Thymus (tissue), 11 donors: Measurements from ENCODE around the gene ZNF654. TPM values are rescaled to one million over a fixed set of nuclear protein-coding genes. Genes with fewer than 3 reads are reported as not detected.

Source experiments
- DNase-seq, 9 donors: peaks; one replicate each; pipeline ENCODE4 v3.0.0-alpha.2; 2013; ENCODE audit warnings: low spot score in 9 of 9, low read depth in 6 of 9, missing footprints in 1 of 9
- H3K27ac ChIP-seq, 2 donors: one replicate each; pipeline ENCODE4 v1.5.1; 2013; ENCODE audit warnings: control low read depth in 1 of 2, low read depth in 1 of 2, low read length in 1 of 2, mild to moderate bottlenecking in 1 of 2, moderate library complexity in 1 of 2
- H3K27me3 ChIP-seq, 2 donors: one replicate each; pipeline ENCODE4 v1.5.1; 2013; ENCODE audit warnings: low read length in 1 of 2; ENCODE audit not compliant: control insufficient read depth in 2 of 2, insufficient read depth in 1 of 2
- H3K36me3 ChIP-seq, 2 donors: one replicate each; pipeline ENCODE4 v1.5.1; 2013; ENCODE audit warnings: low read length in 1 of 2, mild to moderate bottlenecking in 1 of 2, moderate library complexity in 1 of 2; ENCODE audit not compliant: control insufficient read depth in 2 of 2, insufficient read depth in 2 of 2
- H3K4me1 ChIP-seq, 2 donors: one replicate each; pipeline ENCODE4 v1.5.1; 2013; ENCODE audit warnings: low read length in 2 of 2; ENCODE audit not compliant: control insufficient read depth in 2 of 2, insufficient read depth in 2 of 2
- H3K4me3 ChIP-seq, 2 donors: one replicate each; pipeline ENCODE4 v1.5.1; 2013; ENCODE audit warnings: low read length in 2 of 2, control low read depth in 1 of 2, mild to moderate bottlenecking in 1 of 2
- H3K9me3 ChIP-seq, 2 donors: one replicate each; pipeline ENCODE4 v1.5.1; 2013; ENCODE audit warnings: low read length in 1 of 2, mild to moderate bottlenecking in 1 of 2; ENCODE audit not compliant: control insufficient read depth in 2 of 2, insufficient read depth in 1 of 2
- WGBS: extraction: QIAGEN DNeasy Blood & Tissue Kit; methylation state at CpG from one replicate; pipeline ENCODE4 v1.1.7; 2013; 5-methylcytosine and 5-hydroxymethylcytosine counted together
- polyA plus RNA-seq: library from polyadenylated mRNA; stranded (reverse); fragments of 200-250 nt; gene quantifications from one replicate; pipeline ENCODE4 v1.2.3, GENCODE V29; 2013
- total RNA-seq: library from RNA; stranded (reverse); fragments of 120-200 nt; gene quantifications from one replicate; pipeline ENCODE4 v1.2.4, GENCODE V29; 2013
- donor health status: healthy.

The ZNF654 gene
- total and polyA plus RNA-seq, 2 donors, result 9.5 to 15.0 TPM

DNA sequence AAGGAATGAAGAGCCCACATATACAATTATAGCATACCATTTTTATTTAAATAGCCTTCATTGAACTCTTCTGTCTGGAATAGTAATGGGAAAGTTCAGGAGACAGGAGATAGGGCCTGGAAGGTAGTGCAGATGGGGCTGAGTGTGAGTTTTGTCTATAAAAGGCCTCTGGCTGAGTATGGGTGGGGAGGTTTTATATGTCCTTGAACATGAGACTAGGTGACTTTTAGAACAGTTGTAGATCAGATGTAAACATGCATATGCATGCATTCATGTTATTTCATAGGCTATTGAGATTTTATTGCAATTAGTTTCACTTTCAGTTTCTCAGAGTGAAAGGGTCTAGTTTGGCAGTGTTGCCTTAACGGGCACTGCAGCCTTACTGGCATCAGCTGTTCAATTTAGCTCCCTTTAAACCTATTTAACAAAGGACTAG is 27.4 kb upstream of the ZNF654 start:
- peak overlapping the region; percentile 29 to 43 for H3K4me3 ChIP-seq
- H3K4me1 ChIP-seq, result peaks cover 0 to 8% of the 10 kb centered on the region in 2 donors
- no peaks in the 10 kb centered on the region for H3K27me3 ChIP-seq
- peak in 8 of 9 donors; percentile 29 to 78 (median 45) for DNase-seq
- no peaks in the 10 kb centered on the region for H3K36me3 ChIP-seq
- WGBS, result 0% methylated on average over 1 of the region's 1 CpG
- peaks cover 0 to 3% of the 10 kb centered on the region in 2 donors for H3K9me3 ChIP-seq
- peak overlapping the region; percentile 66 to 76 for H3K27ac ChIP-seq

DNA sequence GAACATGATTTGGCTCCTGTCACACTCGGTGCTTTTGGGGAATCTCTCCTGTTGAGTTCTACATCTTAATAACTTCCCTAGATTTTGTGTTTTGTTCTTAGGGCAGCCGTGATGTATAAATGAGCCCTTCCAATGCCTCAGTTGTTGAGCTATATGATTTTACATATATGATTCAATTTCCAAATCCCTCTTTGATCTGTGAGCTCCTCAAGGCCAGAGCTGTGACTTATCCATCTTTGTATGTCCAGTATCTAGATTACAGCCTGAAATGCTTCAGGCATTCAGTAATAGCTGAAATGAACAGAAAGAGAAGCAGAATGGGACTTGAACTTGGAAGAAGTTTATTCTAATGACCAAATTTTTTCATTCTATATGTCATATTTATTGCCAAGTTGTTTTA is 26.8 kb upstream of the ZNF654 start:
- WGBS, result 42% methylated on average over 2 of the region's 2 CpGs
- Histone ChIP-seq H3K36me3 (no peaks in the 10 kb centered on the region), H3K27ac (peak overlapping the region; percentile 66 to 76), H3K9me3 (peaks cover 0 to 3% of the 10 kb centered on the region in 2 donors), H3K4me3 (peak overlapping the region in 1 of 2 donors; percentile 43), H3K4me1 (peaks cover 0 to 8% of the 10 kb centered on the region in 2 donors), H3K27me3 (no peaks in the 10 kb centered on the region)
- DNase-seq, result no peak

DNA sequence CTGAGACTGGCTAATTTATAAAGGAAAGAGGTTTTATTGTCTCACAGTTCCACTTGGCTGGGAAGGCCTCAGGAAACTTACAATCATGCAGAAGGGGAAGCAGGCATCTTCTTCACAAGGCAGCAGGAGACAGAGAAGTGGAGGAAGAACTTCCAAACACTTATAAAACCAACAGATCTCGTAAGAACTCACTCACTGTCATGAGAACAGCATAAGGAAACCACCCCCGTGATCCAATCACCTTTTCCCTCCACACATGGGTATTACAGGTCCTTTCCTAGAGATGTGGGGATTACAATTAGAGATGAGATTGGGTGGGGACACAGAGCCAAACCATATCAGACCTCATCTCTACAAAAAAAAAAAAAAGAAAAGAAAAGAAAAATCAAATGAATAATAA is 26.0 kb upstream of the ZNF654 start:
- Histone ChIP-seq H3K27ac (peak overlapping the region in 1 of 2 donors; percentile 38), H3K4me1 (peaks cover 0 to 8% of the 10 kb centered on the region in 2 donors), H3K9me3 (peaks cover 0 to 3% of the 10 kb centered on the region in 2 donors), H3K36me3 (no peaks in the 10 kb centered on the region), H3K27me3 (no peaks in the 10 kb centered on the region), H3K4me3 (no peak overlapping the region)
- 99% methylated on average over 2 of the region's 2 CpGs for WGBS
- no peak for DNase-seq

DNA sequence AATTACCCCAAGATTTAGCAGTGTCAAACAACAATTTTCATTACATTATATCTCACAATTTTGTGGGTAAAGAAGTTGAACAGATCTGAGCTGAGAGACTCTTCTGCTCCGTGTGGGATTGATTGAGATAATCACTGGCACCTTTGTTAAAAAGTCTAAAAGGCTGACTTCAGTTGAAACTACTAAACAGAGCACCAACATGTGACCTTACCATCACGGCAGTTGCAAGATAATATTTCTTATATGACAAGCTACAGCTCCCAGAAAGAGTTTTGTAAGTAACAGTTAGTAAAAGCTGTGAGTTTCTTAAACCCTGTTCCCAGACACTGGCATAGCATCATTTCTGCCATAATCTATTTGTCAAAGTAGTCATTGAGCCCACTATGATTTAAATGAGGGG is 25.2 kb upstream of the ZNF654 start:
- 32% methylated on average over 2 of the region's 2 CpGs for WGBS
- Histone ChIP-seq H3K27me3 (no peaks in the 10 kb centered on the region), H3K9me3 (no peaks in the 10 kb centered on the region), H3K4me3 (no peak overlapping the region), H3K27ac (peak overlapping the region in 1 of 2 donors; percentile 0), H3K4me1 (peaks cover 0 to 8% of the 10 kb centered on the region in 2 donors), H3K36me3 (no peaks in the 10 kb centered on the region)
- no peak for DNase-seq

DNA sequence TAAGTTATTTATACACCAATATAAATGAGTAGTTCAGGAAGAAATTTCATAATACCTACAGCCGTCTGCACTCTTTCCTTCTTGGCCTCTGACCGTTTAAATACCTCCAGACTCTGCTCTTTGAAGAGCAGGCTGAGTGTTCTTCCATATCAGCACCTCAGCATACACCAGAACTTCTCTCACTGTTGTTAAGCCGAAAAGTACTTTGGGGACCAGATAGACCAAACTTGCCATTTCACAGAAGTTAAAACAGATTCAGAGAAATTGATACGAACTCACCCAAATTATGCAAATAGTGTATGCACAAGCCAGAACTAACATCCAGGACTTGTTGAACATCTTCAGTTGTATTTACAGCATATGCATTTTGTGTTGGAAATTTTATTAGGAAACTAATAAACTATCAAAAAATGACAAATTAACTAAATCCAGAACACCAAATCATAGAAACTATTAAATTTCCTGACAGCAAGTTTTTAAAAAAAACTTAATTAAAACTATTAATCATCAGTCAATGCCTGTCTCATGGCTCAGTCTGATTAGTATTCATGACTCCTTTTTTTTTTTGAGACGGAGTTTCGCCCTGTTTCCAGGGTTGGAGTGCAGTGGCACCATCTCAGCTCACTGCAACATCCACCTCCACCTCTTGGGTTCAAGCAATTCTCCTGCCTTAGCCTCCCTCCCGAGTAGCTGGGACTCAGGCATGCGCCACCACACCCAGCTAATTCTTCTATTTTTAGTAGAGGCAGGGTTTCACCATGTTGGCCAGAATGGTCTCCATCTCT is 24.4 kb upstream of the ZNF654 start:
- Histone ChIP-seq H3K9me3 (no peaks in the 10 kb centered on the region), H3K4me1 (peaks cover 0 to 8% of the 10 kb centered on the region in 2 donors), H3K4me3 (no peak overlapping the region), H3K27ac (no peak overlapping the region), H3K36me3 (no peaks in the 10 kb centered on the region), H3K27me3 (no peaks in the 10 kb centered on the region)
- no peak for DNase-seq
- WGBS, result 81% methylated on average over 8 of the region's 8 CpGs

DNA sequence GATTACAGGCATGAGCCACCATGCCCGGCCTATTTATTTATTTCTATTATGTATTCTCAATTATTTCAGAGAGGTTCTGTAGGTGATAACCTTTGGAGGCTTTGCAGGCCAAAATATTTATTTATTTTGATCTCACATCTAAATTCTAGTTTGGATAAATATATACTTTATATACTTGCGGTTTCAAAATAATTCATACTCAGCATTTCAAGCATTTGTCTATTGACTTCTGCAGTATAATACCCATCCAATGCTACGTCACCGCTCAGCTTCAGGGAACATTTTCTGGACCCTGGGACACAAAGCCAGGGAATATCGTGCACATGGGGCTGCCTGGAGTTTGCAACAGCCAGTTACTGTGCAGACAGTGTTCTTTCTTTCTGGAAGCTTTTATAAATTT is 22.8 kb upstream of the ZNF654 start:
- DNase-seq, result no peak
- Histone ChIP-seq H3K27me3 (no peaks in the 10 kb centered on the region), H3K4me3 (no peak overlapping the region), H3K27ac (no peak overlapping the region), H3K36me3 (no peaks in the 10 kb centered on the region), H3K9me3 (peaks cover 0 to 4% of the 10 kb centered on the region in 2 donors), H3K4me1 (peaks cover 0 to 8% of the 10 kb centered on the region in 2 donors)
- 99% methylated on average over 5 of the region's 5 CpGs for WGBS

DNA sequence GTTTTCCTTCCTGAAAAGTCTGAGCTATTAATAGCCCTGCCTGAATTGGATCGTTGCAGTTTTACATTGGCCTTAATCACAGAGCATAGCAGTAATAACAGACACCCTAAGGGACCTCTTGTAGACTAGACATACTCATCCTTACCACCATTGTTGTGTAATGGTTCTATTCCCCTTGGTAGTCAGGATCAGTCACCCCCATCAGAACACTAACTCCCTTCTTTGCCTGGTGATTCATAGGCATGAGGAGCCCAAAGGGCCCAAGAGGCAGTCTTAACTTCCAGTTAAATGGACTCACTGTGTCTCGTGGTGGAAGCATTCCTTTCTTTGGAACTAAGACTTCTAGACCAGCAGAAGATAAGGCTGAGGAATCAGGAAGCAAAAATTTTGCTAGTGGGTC is 20.5 kb upstream of the ZNF654 start:
- Histone ChIP-seq H3K27me3 (no peaks in the 10 kb centered on the region), H3K27ac (no peak overlapping the region), H3K4me3 (no peak overlapping the region), H3K36me3 (no peaks in the 10 kb centered on the region), H3K9me3 (peaks cover 0 to 4% of the 10 kb centered on the region in 2 donors), H3K4me1 (no peaks in the 10 kb centered on the region)
- 52% methylated on average over 2 of the region's 2 CpGs for WGBS
- DNase-seq, result no peak

DNA sequence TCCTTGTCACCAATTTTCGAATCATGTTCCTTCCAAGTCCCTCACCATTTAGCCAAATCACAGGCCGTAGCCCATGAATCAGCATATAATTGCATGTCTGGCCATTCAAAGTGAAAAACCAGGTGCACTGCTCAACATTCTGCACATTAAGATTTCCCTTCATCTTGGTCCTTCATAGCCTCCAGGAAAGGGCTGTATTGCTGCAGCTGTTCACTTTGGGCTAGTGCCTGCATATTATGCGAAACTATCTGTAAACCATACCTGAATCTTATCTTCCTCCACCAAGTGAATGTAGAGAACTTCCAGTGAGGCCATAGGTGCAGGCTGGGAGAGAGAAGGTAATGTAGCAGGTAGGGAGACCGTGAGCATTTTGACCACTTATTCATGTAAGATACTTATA is 18.5 kb upstream of the ZNF654 start:
- WGBS, result 97% methylated on average over 4 of the region's 4 CpGs
- no peak for DNase-seq
- no peak overlapping the region for H3K4me3 ChIP-seq
- H3K27ac ChIP-seq, result no peak overlapping the region
- H3K9me3 ChIP-seq, result peaks cover 0 to 4% of the 10 kb centered on the region in 2 donors
- H3K4me1 ChIP-seq, result no peaks in the 10 kb centered on the region
- no peaks in the 10 kb centered on the region for H3K27me3 ChIP-seq
- no peaks in the 10 kb centered on the region for H3K36me3 ChIP-seq

DNA sequence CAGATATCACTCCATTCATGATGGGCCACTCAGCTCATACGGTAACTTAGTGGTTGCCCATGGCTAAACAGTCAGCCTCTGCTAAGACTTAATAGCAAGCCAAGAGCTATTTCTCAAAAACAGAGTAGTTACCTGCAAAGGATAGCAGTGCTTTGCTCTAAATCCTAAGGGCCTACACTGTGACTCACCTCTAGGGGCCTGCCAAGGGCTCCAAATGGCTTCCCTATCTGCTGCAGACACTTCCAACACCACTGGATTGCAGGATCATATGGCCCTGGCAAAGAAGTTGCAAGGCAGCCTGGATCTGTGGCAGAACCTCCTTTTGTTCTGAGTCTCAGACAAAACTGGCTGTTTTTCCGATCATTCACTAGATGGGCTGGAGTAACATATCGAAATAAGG is 18.1 kb upstream of the ZNF654 start:
- DNase-seq, result no peak
- H3K9me3 ChIP-seq, result peaks cover 0 to 4% of the 10 kb centered on the region in 2 donors
- 99% methylated on average over 3 of the region's 3 CpGs for WGBS
- H3K4me3 ChIP-seq, result no peak overlapping the region
- no peaks in the 10 kb centered on the region for H3K27me3 ChIP-seq
- H3K4me1 ChIP-seq, result no peaks in the 10 kb centered on the region
- no peaks in the 10 kb centered on the region for H3K36me3 ChIP-seq
- H3K27ac ChIP-seq, result no peak overlapping the region
